22Rv1 (cell line): ENCODE data around the gene OR4D1.

Source experiments
- H3K27ac ChIP-seq: fragments of 450-650 bp; 2 replicates; pipeline ENCODE4 v1.5.1; 2017
- ZFX ChIP-seq: fragments of 450-650 bp; IDR thresholded peaks from 2 replicates; pipeline ENCODE4 v1.6.1; 2017; ENCODE audit warnings: antibody characterized with exemption, borderline replicate concordance
- TF ChIP-seq, protein P1 (sequence below): fragments of 450-650 bp; IDR thresholded peaks from 2 replicates; pipeline ENCODE4 v1.5.1; 2017; ENCODE audit warnings: mild to moderate bottlenecking

The OR4D1 gene

DNA sequence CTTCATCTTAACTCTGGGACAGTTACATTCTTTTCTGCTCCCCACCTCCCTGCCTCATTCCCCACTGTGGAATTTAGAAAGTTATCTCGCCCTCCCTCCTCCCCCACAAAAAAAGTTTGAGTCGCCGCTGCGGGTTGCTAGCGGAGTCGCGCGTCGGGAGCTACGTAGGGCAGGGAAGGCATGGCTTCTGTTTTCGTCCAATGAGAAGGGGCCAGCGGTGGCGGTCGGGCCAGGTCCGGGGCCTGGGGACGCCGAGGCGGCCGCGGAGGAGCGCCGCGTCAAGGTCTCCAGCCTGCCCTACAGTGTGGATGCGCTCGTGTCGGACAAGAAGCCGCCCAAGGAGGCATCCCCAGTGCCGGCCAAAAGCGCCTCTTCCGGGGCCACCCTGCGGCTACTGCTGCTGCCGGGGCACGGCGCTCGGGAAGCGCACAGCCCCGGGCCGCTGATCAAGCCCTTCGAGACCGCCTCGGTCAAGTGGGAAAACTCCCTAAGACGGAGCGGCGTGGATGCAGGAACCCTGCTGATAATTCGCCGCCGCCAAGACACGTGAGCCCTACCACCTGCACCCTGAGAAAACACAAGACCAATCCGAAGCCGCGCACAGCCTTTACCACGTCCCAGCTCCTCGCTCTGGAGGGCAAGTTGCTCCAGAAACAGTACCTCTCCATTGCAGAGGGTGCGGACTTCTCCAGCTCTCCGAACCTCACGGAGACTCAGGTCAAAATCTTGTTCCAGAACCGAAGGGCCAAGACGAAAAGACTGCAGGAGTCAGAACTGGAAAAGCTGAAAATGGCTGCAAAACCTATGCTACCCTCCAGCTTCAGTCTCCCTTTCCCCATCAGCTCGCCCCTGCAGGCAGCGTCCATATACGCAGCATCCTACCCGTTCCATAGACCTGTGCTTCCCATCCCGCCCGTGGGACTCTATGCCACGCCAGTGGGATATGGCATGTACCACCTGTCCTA lies 8.9 kb downstream of the OR4D1 start:
- TF ChIP-seq, protein P1, sequence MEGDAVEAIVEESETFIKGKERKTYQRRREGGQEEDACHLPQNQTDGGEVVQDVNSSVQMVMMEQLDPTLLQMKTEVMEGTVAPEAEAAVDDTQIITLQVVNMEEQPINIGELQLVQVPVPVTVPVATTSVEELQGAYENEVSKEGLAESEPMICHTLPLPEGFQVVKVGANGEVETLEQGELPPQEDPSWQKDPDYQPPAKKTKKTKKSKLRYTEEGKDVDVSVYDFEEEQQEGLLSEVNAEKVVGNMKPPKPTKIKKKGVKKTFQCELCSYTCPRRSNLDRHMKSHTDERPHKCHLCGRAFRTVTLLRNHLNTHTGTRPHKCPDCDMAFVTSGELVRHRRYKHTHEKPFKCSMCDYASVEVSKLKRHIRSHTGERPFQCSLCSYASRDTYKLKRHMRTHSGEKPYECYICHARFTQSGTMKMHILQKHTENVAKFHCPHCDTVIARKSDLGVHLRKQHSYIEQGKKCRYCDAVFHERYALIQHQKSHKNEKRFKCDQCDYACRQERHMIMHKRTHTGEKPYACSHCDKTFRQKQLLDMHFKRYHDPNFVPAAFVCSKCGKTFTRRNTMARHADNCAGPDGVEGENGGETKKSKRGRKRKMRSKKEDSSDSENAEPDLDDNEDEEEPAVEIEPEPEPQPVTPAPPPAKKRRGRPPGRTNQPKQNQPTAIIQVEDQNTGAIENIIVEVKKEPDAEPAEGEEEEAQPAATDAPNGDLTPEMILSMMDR = no peak
- no peak for TF ChIP-seq ZFX
- peak overlapping the region; percentile 50 for H3K27ac ChIP-seq

- no peak overlapping the region for H3K27ac ChIP-seq
- TF ChIP-seq ZFX = no peak
- TF ChIP-seq, protein P1 = no peak
Measured at GRCh38 chr17:58158181-58158580, 10.0 kb downstream of the OR4D1 start.

GRCh38 chr17:58161566-58161965 lies 13.4 kb downstream of the OR4D1 start:
- TF ChIP-seq ZFX = no peak
- no peak overlapping the region for H3K27ac ChIP-seq

DNA sequence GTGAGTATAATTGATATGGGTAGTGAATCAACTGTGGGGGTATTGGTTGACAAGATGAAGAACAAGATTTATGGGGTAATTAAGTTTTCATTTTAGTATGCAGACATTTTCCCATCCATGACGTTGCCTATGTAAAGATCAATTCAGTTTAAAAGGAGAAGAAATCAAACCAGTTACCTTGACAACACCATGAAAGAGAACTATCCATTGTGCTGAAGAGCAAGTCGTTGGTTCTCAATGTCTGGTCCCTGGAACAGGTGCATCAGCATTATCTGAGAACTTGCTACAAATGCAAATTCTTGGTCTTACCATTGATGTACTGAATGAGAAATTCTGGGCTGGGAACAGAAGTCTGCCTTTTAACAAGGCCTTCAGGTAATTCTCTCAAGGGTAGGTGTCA lies 17.8 kb downstream of the OR4D1 start:
- H3K27ac ChIP-seq = no peak overlapping the region

GRCh38 chr17:58166682-58167081 lies 18.5 kb downstream of the OR4D1 start, which contains the start of gene OR4D2:
OR4D2 (plus strand) TSS chr17:58166982; CDS start chr17:58169656, 2,674 bp downstream.
- no peak within 1 kb of the TSS for H3K27ac ChIP-seq
- no peak for TF ChIP-seq ZFX
- TF ChIP-seq, protein P1 = no peak

More for the DNA sequence above, 17.8 kb downstream of the OR4D1 start:
- no peak for TF ChIP-seq ZFX
- TF ChIP-seq, protein P1 = no peak

DNA sequence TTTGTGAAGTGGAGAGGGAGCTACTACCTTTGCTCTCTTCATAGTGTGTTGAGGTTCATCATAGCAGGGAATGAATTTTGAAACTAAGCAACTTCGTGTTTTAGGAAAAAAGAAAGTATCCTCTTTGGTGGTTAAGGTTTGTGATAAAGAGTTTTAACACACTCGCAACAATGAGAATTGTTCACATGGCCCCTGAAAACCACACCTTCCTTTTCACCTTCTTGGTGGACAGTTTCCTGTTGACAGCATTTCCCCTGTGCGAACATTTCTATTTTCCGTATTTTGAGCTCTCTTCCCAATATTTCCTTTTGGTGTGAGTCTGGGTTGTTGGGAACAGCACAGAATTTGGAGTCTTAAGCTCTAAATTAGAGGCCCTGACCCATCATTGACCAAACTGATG lies 22.4 kb downstream of the OR4D1 start:
- no peak for TF ChIP-seq ZFX
- TF ChIP-seq, protein P1 = no peak

GRCh38 chr17:58172369-58173071 lies 24.3 kb downstream of the OR4D1 start:
- H3K27ac ChIP-seq = no peak overlapping the region
- TF ChIP-seq ZFX = no peak
- TF ChIP-seq, protein P1 = peak; percentile 80

More for the DNA sequence above, 22.4 kb downstream of the OR4D1 start:
- H3K27ac ChIP-seq = no peak overlapping the region
